Brain microvascular endothelial cell (primary cell): ENCODE results near the gene EPC2.

Source experiments
- DNase-seq: peaks from one replicate; pipeline ENCODE4 v3.0.0-alpha.2; 2020
- H3K27ac ChIP-seq: fragments of 250-450 bp; sonication (Bioruptor Pico); 2 replicates; pipeline ENCODE4 v1.5.1; 2020; ENCODE audit warnings: mild to moderate bottlenecking, moderate library complexity
- H3K27me3 ChIP-seq: fragments of 250-450 bp; sonication (Bioruptor Pico); replicated peaks from 2 replicates; pipeline ENCODE4 v1.5.1; 2020; ENCODE audit warnings: mild to moderate bottlenecking
- H3K36me3 ChIP-seq: fragments of 250-450 bp; sonication (Bioruptor Pico); replicated peaks from 2 replicates; pipeline ENCODE4 v1.5.1; 2020; ENCODE audit warnings: mild to moderate bottlenecking
- H3K4me3 ChIP-seq: 2 replicates; pipeline ENCODE4 v1.5.1; 2011; ENCODE audit warnings: low read depth, mild to moderate bottlenecking, control low read depth, low read length, moderate library complexity
- CTCF ChIP-seq: IDR thresholded peaks from 2 replicates; pipeline ENCODE4 v1.5.1; 2011; ENCODE audit warnings: low read depth, mild to moderate bottlenecking, moderate library complexity, low read length, control low read depth, inconsistent platforms; ENCODE audit errors: missing control alignments
- in situ Hi-C: cut with HindIII; loops from 2 replicates; pipeline ENCODE4 v1.10.0; 2017; ENCODE audit warnings: low sequenced_read_pairs, low pct_ligation_motif_present

EPC2 gene

DNA sequence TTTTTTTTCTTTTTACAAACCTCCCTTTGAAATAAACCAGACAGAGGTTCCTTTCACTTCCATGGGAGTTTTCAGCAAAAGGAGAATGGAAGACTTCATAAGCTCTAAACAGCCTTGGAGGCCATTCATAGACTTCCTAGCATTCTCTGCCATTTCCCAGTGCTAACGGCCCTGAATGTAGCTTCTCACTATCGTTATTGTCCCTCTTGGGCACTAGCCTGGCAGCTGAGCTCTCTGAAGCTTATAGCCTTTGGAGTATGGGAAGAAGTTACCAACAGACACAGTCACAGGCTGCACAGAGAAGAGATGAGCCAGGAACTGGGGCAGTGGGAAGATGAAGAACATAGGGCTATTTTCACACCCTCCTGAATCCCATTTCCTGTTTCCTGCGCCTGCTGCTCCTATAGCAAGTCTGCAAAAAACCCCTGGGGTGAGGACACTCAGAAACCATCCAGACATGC, 29.1 kb upstream of the EPC2 start:
- DNase-seq: no peak
- no peaks in the 10 kb centered on the region for H3K27me3 ChIP-seq
- no peak overlapping the region for H3K27ac ChIP-seq
- no peak for TF ChIP-seq CTCF
- H3K36me3 ChIP-seq: no peaks in the 10 kb centered on the region
- in situ Hi-C loops: no loop called here
- no peak overlapping the region for H3K4me3 ChIP-seq

DNA sequence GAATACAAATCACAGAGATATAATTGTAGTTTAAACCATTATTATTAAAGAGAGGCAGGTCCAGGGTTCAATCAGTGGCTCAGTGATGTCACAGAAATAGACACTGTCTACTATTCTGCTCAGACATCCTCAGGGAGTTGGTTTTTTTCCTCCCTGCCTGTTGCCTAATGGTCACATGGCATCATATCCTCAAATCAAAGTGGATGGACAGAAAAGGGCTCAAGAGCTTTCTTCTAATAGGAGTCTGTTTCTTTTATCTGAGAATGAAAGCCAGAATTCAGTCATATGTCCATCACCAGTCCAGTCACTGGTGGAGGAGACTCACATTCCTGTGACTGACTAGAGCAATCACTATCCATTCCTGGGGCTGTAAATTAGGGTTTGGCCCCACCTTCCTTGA, 27.9 kb upstream of the EPC2 start:
- H3K27me3 ChIP-seq: no peaks in the 10 kb centered on the region
- no peaks in the 10 kb centered on the region for H3K36me3 ChIP-seq
- in situ Hi-C loops: no loop called here
- no peak overlapping the region for H3K27ac ChIP-seq
- no peak overlapping the region for H3K4me3 ChIP-seq
- no peak for DNase-seq
- no peak for TF ChIP-seq CTCF

DNA sequence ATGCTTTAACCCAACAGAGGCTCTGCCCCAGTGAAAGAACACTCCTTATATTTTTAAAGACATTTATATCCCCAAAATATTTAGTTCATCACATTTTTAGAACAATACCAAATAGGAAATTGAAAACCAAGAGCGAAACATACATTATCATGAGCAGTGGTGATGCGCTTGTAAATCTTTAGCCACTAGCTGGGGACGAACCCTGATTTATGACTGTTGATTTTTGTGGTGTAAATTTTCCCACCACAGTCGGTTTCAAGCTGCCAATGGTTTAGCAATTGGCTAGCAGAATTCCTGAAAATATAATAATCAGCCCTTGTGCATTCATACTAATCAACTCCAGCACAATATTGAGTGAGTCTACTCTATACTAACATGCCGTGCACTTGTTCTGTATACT, 27.3 kb upstream of the EPC2 start:
- in situ Hi-C loops: no loop called here
- Histone ChIP-seq H3K27me3 (no peaks in the 10 kb centered on the region), H3K4me3 (no peak overlapping the region), H3K27ac (no peak overlapping the region), H3K36me3 (no peaks in the 10 kb centered on the region)
- TF ChIP-seq CTCF: no peak
- no peak for DNase-seq

GRCh38 chr2:148619560-148620195, 24.9 kb upstream of the EPC2 start:
- no peak for DNase-seq
- TF ChIP-seq CTCF: no peak
- no peak overlapping the region for H3K27ac ChIP-seq
- no peak overlapping the region for H3K4me3 ChIP-seq
- in situ Hi-C loops: no loop called here
- no peaks in the 10 kb centered on the region for H3K27me3 ChIP-seq
- H3K36me3 ChIP-seq: no peaks in the 10 kb centered on the region

GRCh38 chr2:148622366-148622765, 22.2 kb upstream of the EPC2 start:
- Histone ChIP-seq H3K27me3 (no peaks in the 10 kb centered on the region), H3K27ac (no peak overlapping the region), H3K36me3 (no peaks in the 10 kb centered on the region), H3K4me3 (no peak overlapping the region)
- in situ Hi-C loops: no loop called here
- DNase-seq: no peak
- TF ChIP-seq CTCF: no peak

DNA sequence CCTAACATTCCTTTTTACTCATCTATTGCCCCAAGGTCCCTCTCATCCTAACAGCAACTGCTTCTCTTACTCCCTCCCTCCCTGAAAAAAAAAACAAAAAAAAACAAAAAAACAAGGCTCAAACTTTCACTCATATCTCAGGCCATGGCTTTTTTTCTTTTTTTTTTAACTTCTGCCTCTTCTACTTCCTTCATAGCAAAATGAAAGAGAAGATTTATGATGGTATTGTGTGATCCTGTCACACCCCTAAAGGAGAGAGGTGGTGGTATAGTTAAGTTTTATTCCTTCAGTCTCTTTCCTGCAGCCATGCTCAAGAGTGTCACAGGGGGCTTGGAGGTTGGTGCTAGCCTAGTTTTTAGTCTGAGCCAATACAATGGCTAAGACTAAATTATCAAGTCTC, 21.5 kb upstream of the EPC2 start:
- in situ Hi-C loops: no loop called here
- no peak for TF ChIP-seq CTCF
- Histone ChIP-seq H3K27me3 (no peaks in the 10 kb centered on the region), H3K27ac (no peak overlapping the region), H3K4me3 (no peak overlapping the region), H3K36me3 (no peaks in the 10 kb centered on the region)
- DNase-seq: no peak
